ENCODE measurements around the gene PRKCA.

Gene PRKCA

DNA sequence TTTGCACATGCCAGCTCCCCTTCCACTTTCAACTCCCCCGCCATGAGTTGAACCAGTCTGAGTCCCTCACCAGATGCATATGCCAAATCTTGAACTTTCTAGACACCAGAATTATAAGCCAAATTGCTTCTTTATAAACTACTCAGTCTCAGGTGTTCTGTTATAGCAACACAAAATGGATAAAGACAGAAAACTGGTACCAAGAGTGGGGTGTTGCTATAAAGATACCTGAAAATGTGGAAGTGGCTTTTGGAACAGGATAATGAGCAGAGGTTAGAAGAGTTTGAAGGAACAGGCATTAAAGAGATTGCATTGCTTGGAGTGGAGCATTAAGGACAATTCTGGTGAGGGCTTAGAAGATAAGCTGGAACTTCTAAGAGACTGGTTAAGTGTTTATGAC, 515.3 kb downstream of the PRKCA start:
- no peak for DNase-seq (ENCODE audit: low read depth in 2 of 2, low spot score in 1 of 2)

DNA sequence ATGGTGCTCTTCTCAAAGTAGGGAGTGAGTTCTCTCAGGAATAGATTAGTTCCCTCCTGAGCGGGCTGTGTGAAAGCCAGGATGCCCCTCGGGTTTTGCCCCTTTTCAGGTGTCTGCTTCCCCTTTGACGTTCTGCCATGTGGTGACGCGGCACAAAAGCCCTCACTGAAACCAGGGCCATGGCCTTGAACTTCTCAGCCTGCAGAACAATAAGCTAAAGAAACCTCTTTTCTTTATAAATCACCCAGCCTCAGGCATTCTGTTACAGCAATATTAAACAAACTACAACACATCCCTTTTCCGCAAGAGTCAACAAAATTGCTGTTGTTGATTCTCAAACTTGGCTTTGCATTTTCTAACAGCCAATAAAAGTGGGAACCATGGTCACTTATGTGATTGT, 517.1 kb downstream of the PRKCA start:
- DNase-seq (ENCODE audit: low read depth in 2 of 2, low spot score in 1 of 2), result no peak

DNA sequence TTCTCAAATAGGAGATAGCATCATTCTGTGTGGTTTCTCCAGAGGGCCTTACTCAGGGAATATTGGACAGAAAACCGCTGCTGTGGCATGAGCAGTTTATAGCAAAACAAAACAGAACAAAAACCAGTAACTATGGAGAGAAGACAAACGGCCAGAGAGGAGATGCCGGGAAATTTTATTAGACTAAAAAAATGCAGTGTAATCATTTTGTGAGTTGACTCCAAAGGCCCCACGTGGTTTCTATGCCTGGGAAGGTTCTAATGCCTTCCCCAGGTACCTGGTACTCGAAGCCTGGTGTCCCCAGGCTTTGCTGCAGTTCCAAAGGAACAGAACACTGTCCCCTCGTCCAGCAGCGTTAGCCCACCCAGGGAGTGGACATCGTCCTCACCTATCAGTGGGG, 519.6 kb downstream of the PRKCA start:
- DNase-seq (ENCODE audit: low read depth in 2 of 2, low spot score in 1 of 2), result no peak

DNA sequence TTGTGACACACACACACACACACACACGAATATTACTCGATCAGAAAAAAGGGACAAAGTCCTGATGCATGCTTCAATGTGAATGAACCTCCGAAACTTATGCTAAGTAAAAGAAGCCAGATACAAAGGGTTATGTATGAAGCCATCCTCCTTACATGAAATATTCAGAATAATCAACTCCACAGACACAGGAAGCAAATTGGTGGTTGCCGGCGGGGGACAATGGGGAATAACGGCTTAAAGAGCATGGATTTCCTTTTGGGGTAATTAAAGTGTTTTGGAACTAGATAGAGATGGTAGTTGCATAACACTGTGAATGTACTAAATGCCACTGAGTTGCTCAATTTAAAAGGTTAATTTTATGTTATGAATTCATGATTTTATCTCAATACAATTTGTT, 524.4 kb downstream of the PRKCA start:
- DNase-seq (ENCODE audit: low read depth in 2 of 2, low spot score in 1 of 2), result no peak

DNA sequence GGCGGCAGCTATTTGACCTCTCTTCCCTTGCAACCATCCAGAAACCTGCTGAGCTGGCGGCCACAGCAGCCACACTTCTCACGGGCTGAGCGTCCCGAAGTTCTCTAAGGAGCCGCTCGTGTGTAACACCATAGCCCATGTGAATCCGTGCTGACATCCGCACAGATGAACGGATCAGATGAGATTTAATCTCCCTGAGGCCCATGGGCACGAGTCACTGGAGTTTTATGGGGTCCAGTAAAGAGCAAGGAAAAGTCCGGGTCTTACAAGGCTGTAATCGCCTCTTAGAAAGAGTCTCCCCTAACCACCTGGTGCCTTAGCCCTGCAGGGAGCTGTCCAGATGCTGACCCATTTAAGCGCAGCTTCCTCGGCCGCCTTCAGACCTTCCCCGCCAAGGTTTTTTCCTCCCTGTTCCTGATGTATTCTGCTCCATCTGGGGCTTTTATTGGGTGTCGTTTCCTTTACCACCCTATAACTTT, 527.0 kb downstream of the PRKCA start:
- no peak for DNase-seq (ENCODE audit: low read depth in 2 of 2, low spot score in 1 of 2)

DNA sequence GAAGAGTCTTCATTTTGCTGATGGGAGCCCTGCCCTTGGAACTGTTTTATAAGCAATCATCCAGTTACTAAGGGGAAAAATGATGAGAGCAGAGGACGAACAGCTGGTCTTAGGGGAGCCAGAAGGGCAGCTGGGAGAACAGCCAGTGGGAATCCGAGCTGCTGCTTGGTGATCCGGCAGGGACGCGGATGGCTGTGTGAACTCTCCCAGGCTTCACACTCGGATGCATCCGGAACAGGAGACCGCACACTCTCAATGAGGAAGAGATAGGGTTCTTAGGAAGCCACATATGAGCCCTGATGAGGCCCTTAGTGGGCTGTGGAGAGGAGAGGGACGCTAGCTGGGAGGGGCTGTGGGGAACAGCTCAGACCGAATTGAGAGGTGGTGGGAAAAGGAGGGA, 527.5 kb downstream of the PRKCA start:
- DNase-seq (ENCODE audit: low read depth in 2 of 2, low spot score in 1 of 2), result no peak

DNA sequence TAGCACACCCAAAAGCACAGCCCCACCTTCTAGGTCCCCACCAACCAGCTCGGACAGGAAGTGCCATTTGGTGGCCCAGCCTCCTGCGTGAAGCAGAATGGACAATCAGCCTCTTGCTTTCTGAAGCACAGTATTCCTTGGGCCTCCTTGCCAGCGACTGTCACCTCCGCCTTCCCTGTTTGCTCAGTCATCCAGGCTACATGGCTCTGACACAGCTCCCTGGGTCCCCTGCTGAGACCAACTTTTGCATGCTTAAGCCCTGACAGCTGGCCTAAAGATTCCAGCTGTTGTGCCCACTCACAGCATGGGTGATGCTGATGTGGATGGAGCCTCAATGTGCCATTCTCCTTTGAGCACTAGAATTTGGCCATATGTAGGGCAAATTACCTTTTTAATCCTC, 528.0 kb downstream of the PRKCA start:
- DNase-seq (ENCODE audit: low read depth in 2 of 2, low spot score in 1 of 2), result no peak

DNA sequence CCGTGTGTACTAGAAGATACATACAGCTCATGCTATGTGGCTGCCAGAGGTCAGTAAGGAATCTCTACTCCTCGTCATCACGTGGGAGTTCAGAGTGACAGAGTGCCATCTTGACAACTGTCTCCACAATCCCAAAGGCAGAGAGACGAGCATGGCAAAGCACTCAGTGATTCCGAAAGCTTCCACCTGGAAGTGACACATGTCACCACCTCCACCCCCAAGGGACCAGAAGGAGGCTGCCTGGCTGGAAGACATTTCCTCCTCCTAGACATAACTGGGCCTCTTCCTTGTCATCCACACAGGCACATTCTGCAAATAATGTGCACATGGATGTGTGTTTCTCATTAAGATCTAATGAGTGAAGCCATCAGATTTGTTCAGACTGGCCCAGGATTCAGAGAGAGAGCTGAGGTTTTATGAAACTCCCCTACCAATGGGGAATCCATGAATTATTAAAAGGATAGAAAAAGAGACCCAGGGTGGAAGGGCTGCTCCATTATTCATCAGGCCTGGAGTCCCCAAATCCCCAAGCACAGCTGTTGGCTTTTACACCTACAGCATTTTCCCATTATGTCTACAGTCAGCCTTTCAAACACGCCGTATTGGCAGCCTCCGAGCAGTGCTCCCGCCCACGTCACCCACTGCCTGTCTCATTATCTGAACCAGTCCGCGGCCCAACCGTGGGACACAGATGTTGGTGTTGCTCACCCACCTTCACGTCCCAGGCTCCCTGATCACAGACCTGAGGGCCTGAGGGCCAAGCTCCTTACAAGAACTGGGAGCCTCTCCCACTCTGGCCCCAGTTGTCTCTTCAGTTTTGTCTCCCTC, 529.2 kb downstream of the PRKCA start:
- DNase-seq (ENCODE audit: low read depth in 2 of 2, low spot score in 1 of 2), result no peak

DNA sequence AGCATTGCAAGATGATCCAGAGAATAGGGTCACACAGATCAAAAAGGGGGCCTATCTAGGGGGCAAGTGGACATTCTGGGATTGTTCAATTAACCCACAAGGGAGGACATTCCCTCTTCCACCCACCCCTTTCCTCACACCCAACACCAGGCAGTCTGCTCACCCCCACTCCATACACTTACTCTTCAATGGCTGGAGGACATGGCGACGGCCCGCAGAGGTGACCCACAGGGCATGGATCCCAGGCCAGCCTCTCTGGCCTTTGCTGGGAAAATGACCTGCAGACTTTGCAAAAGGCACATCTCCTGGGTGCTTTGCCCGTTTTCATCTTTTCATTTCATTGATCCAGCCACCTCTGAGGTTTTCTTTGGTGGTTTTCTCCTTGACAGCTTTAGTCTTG, 530.8 kb downstream of the PRKCA start:
- DNase-seq (ENCODE audit: low read depth in 2 of 2, low spot score in 1 of 2), result no peak

DNA sequence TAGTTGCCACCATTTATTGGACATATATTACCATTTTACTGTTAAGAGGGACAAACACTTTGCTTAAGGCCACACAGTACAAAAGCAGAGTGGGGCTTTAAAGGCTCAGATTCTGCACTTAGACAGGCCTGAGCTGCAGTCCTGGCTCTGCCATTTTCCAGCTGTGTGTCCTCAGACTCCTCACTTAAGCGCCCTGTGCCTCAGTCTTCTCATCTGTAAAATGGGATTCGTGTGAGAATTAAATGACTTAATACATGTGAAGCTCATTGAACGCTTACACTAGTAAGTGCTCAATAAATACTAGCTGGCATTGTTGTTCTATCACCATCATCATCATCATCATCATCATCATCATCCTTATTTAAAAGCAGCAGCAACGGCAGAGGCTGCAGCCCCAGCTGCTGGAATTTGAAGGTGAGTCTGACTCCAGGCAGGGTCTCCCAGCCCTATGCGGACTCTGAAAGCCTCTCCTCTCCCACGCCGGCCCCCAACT, 532.1 kb downstream of the PRKCA start:
- DNase-seq (ENCODE audit: low read depth in 2 of 2, low spot score in 1 of 2), result no peak

DNA sequence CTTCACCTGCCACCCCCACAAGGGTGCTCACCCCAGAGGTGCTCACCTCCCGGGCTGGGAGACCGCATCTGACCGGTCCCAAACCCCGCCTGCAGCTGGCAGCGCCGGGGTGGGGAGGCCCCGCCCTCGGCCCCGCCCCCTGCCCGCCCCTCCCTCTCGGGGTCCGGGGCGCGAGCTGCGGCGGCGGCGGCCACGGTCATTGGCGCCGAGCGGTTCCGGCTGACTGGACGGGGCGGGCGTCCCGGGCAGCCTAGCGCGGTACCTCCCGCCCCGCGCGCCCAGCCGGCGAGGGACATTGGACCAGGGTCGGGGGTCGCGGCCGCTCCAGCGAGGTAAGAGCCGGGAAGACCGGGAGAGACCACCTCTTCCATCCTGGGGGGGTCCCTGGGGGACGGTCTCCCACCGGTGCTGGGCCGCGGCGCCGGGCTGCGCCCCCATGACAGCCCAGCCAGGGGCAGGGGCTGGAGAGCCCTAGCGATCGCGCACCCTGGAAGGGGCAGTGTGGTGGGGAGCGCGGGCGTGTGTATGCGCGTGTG, 532.6 kb downstream of the PRKCA start, which contains the start of gene CACNG5:
TSS of gene CACNG5 (plus strand) at position 199 of the 536 bp plus-strand sequence. CDS start 42,216 bp downstream, outside the sequence.
- no peak for DNase-seq (ENCODE audit: low read depth in 2 of 2, low spot score in 1 of 2)

DNA sequence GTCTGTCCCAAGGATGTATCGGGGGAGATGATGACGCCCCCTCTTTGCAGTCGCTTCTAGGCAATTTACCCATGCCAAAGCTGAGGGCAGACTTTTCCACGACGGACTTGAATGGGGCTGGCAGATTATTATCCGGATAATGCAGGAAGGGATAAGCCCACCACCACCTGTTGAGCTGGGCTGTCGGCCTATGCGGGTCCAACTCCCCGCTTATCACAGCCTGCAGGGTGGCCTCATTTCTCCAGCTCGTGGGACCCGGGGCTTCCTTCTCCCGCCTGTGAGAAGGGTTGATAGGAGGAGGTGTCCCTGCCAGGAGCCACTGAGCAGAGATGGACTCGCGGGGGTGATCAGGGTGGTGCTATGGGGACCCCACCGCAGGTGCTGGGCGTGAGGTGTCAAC, 533.1 kb downstream of the PRKCA start:
- DNase-seq (ENCODE audit: low read depth in 2 of 2, low spot score in 1 of 2), result no peak

DNA sequence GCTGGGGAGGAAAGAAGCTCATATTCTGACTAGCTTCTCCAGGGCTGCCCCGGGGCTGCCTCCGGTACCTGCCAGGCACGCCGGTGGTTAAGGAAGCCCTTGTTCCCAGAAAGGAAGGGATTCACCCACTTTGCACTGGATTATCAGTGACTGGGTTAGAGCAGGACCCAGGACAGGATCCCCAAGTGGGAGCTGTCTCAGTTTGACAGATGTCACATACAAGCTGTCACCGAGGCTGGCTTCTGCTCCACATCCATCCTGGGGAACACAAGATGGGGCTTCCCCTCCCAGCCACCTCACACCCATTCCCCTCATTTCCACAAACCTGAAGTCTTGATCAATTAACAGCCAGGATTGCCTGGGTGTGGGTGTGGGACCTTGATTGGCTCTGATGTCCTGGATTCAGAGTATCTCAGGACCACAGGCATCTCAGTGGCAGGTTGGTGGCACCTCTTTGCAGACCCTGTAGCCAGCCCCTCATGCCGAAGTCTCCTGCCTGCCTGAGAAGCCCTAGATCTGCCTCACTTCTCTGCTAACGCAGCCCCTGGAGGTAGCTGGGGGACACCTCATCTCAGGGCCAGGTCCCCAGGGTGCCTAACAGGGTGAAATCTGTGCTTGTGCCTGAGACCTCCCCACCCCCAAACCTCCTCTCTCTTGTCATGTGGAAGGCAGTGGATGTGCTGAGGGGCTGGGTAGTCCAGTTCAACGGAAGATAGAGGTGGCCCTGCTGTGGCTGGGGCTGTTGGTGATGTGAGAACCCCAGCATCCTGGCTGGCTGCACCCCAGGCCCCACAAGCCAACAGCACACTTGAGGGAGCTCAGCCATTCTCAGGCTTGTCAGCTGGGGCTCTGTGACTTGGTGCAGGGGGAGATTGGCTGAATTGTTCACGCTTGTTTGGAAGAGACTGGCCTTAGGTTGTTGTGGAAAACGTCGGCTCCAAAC, 533.9 kb downstream of the PRKCA start:
- no peak for DNase-seq (ENCODE audit: low read depth in 2 of 2, low spot score in 1 of 2)

DNA sequence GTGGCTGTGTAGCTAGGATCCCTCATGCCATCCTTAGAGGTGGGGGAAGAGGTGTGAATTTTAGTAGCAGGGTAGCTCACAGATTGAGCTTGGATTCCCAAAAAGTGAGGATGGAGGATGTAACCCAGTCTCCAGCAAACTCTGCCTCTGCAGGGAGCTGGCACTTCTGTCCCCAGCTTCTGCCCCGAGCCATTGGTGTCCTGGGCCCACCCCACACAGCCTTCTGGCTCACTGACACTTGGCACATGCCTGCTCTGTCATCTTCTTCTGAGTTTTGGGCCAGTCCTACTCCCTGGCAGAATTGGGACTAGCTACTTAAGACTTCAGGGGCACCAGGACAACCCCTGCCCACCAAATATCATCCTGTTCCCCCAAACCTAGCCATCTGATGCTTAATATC, 534.8 kb downstream of the PRKCA start:
- no peak for DNase-seq (ENCODE audit: low read depth in 2 of 2, low spot score in 1 of 2)

DNA sequence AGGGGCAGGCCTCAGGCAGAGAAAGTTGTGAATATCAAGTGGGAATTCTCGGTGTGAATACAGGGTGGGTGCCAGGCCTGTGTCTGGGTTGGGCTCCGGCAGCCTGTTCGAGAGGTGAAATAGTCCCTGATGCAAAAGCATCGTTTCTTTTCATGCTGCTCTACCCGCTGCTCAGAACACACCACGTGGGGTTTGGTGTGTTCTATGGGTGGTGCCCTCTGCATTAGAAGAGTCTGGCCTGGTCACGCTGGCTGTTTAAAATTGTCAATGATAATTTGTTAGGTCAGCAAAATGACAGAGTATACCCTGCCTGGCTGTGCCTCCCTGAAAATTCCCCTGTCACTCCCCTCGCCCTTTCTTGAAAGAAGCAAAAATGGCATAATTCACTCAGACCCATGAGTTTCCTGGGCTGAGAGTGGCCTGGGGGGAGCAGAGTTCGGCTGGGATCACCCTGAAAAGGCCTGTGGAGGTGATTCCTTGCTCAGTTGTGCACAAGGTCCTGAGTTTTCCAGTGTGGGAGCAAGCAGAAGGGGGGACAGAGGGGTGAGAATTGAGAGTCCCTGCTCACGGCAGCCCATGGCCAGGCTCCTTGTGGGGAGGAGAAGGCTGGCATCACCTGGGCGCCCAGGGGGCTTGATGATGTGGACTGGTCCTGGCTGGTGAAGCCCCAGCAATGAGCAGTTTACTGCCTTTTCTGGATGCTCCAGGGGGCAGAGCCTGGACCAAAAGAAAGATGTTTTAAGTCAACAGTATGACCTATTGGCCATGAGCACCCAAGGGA, 535.7 kb downstream of the PRKCA start:
- no peak for DNase-seq (ENCODE audit: low read depth in 2 of 2, low spot score in 1 of 2)

DNA sequence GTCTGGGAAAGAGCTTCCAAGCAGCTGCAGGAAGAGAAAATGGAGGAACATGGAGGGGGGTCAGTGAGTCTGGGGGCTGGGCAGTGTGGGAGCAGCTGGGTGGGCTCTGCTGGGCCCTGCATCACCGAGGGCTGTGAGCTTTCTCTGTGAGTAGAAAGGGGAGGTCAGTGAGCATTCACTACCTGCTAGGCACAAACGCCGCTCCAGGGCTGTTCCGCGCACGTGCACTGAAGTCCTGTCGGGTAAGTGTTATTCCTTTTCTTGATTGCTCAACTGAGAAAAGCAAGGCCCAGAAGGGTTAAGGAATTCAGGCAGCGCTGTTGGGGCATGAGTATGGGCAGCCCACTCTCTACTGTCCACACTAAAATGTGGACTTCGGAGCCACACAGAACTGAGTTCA, 537.2 kb downstream of the PRKCA start:
- no peak for DNase-seq (ENCODE audit: low read depth in 2 of 2, low spot score in 1 of 2)

DNA sequence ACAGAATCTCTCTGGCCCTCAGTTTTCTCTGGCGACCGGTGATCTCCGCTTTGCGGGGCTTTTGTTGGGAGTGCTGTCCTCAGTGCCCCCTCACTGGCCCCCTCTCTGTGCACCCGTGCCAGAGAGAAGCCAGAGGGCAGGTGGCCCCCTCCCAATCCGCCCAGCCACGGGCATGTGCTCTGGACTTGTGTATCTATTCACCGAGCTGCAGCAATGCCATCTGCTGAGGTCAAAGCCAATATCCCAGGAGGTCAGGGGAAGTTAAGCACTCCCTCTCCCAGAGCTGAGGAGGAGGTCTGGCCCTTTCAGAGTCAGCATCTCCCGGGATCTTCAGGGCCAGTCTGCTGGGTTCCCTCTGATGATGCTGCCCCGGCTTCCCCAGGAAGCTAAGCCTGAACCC, 537.6 kb downstream of the PRKCA start:
- no peak for DNase-seq (ENCODE audit: low read depth in 2 of 2, low spot score in 1 of 2)

DNA sequence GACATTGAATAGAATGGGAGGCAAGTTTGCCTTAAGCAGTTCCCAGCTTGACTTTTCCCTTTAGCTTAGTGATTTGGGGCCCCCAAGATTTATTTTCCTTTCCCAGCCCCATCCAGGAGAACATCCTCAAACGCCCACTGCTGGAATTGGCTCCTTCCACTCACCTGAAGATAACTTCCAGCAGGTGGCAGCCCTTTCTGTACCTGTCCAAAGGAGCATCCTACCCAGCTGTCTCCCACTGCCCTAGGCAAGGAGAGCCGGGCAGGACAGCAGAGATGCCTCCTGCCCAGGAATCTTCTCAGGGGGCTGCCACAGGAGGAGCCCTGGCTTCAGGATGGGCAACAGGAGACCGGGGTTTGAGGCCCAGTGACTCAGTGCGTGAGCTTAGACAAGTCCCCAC, 538.9 kb downstream of the PRKCA start:
- DNase-seq (ENCODE audit: low read depth in 2 of 2, low spot score in 1 of 2), result no peak

DNA sequence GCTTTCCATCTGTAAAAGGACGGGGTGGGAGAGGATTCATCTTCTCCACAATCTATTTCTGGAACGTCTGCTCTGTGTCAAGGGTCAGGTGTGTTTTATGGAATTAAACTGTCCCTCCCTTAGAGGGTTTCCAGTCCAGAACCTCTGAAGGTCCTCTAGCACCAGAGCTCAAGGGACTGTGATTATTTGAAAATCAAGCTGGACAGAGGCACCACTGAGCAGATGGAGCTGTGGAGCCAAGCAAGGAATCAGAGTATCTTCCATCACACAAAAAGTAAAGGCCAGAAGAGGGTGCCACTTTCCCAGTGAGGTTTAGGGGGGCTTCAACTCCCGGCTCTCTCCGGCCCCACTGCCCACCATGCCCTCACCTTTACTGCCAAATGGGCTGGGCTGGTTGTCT, 539.3 kb downstream of the PRKCA start:
- DNase-seq (ENCODE audit: low read depth in 2 of 2, low spot score in 1 of 2), result no peak

DNA sequence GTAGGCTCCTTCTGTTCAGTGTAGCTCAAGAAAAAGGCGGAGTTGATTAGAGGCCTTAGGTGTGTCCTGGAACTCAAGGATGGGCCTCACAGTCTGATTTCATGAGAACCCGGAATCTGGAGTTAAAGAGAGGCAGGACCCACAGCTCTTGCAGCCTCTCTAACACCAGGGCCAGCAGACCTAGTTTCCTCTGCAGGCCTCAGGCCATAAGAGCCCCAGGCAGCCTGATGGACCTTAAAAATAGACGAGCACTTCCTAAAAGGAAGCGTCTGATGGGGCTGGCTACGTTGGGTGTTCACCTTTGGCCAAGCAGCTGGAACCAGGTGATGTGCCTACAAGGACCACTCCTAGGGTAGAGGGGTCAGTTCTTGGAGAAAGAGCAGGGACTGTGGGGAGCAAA, 540.1 kb downstream of the PRKCA start:
- DNase-seq (ENCODE audit: low read depth in 2 of 2, low spot score in 1 of 2), result no peak

DNA sequence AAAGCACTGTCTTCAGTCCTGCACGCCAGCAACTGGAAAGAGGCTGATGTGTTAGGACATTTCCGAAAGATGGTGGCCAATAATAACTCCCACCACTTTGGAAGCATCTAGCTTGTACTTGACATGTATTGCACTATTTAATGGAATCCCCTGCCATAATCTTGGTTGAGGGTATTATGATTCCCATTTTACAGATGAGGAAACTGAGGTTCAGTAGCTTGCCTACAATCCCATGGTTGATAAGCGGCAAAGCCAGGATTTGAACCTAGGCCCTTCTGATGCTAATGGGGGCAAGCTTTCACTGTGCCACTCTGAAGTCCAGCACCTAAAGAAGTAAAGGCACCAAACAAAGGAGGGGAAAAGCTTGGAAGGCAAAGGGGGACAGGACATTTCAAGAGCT, 540.5 kb downstream of the PRKCA start:
- DNase-seq (ENCODE audit: low read depth in 2 of 2, low spot score in 1 of 2), result no peak
